PC-9 (cell line): ENCODE data around the gene CBFA2T3.

Experiments
- EZH2 ChIP-seq: fragments of 200-600 bp; sonication (generic); IDR thresholded peaks from 2 replicates; pipeline ENCODE4 v1.8.0; 2017; ENCODE audit warnings: antibody characterized with exemption, low read depth
- TF ChIP-seq, protein P1 (sequence below): fragments of 200-600 bp; sonication (generic); conservative IDR thresholded peaks from 2 replicates; pipeline ENCODE4 v1.6.1; 2017; ENCODE audit warnings: mixed run types, antibody characterized with exemption, mild to moderate bottlenecking, moderate library complexity

DNA sequence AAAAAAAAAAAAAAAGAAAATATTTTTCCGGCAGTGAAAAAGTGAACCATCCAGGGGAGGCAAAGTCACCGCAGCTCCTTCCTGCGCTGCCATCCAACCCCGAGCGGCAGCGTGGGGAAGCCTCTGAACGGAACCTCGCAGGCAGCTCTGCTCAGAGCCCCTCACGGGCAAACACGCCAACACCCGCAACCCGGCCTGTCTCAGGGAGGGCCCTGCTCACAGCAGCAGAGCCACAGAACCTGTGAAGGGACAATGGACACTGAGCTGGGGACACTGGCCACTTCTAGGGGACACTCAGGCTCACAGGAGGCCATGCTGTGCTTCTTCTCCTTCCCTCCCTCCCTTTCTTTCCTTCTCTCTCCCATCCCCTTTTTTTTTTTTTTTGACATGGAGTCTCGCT, 143.9 kb downstream of the CBFA2T3 start:
- TF ChIP-seq, protein P1, sequence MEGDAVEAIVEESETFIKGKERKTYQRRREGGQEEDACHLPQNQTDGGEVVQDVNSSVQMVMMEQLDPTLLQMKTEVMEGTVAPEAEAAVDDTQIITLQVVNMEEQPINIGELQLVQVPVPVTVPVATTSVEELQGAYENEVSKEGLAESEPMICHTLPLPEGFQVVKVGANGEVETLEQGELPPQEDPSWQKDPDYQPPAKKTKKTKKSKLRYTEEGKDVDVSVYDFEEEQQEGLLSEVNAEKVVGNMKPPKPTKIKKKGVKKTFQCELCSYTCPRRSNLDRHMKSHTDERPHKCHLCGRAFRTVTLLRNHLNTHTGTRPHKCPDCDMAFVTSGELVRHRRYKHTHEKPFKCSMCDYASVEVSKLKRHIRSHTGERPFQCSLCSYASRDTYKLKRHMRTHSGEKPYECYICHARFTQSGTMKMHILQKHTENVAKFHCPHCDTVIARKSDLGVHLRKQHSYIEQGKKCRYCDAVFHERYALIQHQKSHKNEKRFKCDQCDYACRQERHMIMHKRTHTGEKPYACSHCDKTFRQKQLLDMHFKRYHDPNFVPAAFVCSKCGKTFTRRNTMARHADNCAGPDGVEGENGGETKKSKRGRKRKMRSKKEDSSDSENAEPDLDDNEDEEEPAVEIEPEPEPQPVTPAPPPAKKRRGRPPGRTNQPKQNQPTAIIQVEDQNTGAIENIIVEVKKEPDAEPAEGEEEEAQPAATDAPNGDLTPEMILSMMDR = no peak
- TF ChIP-seq EZH2 = no peak
